H9 (cell line): ENCODE measurements around the gene MYCBPAP. TPM values are rescaled to one million over a fixed set of nuclear protein-coding genes. Genes with fewer than 3 reads are reported as not detected.

Experiments used
- DNase-seq: peaks from one replicate; pipeline ENCODE4 v3.0.0-alpha.2; 2017
- H2AFZ ChIP-seq: one replicate; pipeline ENCODE4 v1.6.1; 2013; ENCODE audit warnings: mild to moderate bottlenecking, low read length, control low read depth, moderate library complexity
- H2AK5ac ChIP-seq: 2 replicates; pipeline ENCODE4 v1.6.1; 2013; ENCODE audit warnings: low read length, control low read depth, mixed read lengths; ENCODE audit not compliant: insufficient read length
- H2BK120ac ChIP-seq: one replicate; pipeline ENCODE4 v1.6.1; 2013; ENCODE audit warnings: low read depth, mild to moderate bottlenecking, low read length, control low read depth, inconsistent platforms; ENCODE audit not compliant: poor library complexity, severe bottlenecking
- H2BK12ac ChIP-seq: 2 replicates; pipeline ENCODE4 v1.6.1; 2013; ENCODE audit warnings: low read length, control low read depth, mixed read lengths, low read depth; ENCODE audit not compliant: insufficient read length
- H2BK15ac ChIP-seq: 2 replicates; pipeline ENCODE4 v1.6.1; 2013; ENCODE audit warnings: low read depth, low read length, control low read depth
- H2BK20ac ChIP-seq: one replicate; pipeline ENCODE4 v1.6.1; 2013; ENCODE audit warnings: low read depth, mild to moderate bottlenecking, low read length, control low read depth, inconsistent platforms; ENCODE audit not compliant: poor library complexity, severe bottlenecking
- H2BK5ac ChIP-seq: 2 replicates; pipeline ENCODE4 v1.6.1; 2013; ENCODE audit warnings: low read length, control low read depth, mixed read lengths; ENCODE audit not compliant: insufficient read length
- H3K14ac ChIP-seq: 2 replicates; pipeline ENCODE4 v1.6.1; 2013; ENCODE audit warnings: low read length, control low read depth; ENCODE audit not compliant: insufficient read depth
- H3K18ac ChIP-seq: 2 replicates; pipeline ENCODE4 v1.6.1; 2013; ENCODE audit warnings: low read depth, mild to moderate bottlenecking, mixed read lengths, low read length, control low read depth; ENCODE audit not compliant: insufficient read length
- H3K23ac ChIP-seq: 2 replicates; pipeline ENCODE4 v1.6.1; 2013; ENCODE audit warnings: low read length, control low read depth, mixed read lengths, low read depth; ENCODE audit not compliant: insufficient read length
- H3K23me2 ChIP-seq: 2 replicates; pipeline ENCODE4 v1.6.1; 2013; ENCODE audit warnings: low read depth, mild to moderate bottlenecking, mixed read lengths, low read length, control low read depth; ENCODE audit not compliant: insufficient read length, poor library complexity, severe bottlenecking
- H3K27ac ChIP-seq: 2 replicates; pipeline ENCODE4 v1.5.1; 2013; ENCODE audit warnings: low read length, control low read depth, mixed read lengths, low read depth; ENCODE audit not compliant: insufficient read length
- H3K27me3 ChIP-seq: 2 replicates; pipeline ENCODE4 v1.6.1; 2013; ENCODE audit warnings: low read length, control low read depth, inconsistent platforms; ENCODE audit not compliant: insufficient read depth
- H3K4ac ChIP-seq: 2 replicates; pipeline ENCODE4 v1.6.1; 2013; ENCODE audit warnings: low read depth, mild to moderate bottlenecking, control low read depth, inconsistent platforms, low read length, moderate library complexity
- H3K4me1 ChIP-seq: 2 replicates; pipeline ENCODE4 v1.6.1; 2013; ENCODE audit warnings: low read length, control low read depth, inconsistent platforms; ENCODE audit not compliant: insufficient read depth
- H3K4me2 ChIP-seq: 2 replicates; pipeline ENCODE4 v1.6.1; 2013; ENCODE audit warnings: low read length, control low read depth, mixed read lengths; ENCODE audit not compliant: insufficient read length, insufficient read depth
- H3K56ac ChIP-seq: 2 replicates; pipeline ENCODE4 v1.6.1; 2013; ENCODE audit warnings: low read depth, mild to moderate bottlenecking, mixed read lengths, low read length, control low read depth; ENCODE audit not compliant: insufficient read length
- H3K79me1 ChIP-seq: 2 replicates; pipeline ENCODE4 v1.6.1; 2013; ENCODE audit warnings: low read depth, mild to moderate bottlenecking, moderate library complexity, low read length, control low read depth, inconsistent platforms; ENCODE audit not compliant: insufficient read depth, poor library complexity, severe bottlenecking
- H3K79me2 ChIP-seq: 2 replicates; pipeline ENCODE4 v1.6.1; 2013; ENCODE audit warnings: low read length, control low read depth, inconsistent platforms; ENCODE audit not compliant: insufficient read depth
- H3K9ac ChIP-seq: 2 replicates; pipeline ENCODE4 v1.6.1; 2013; ENCODE audit warnings: low read length, control low read depth, mixed read lengths; ENCODE audit not compliant: insufficient read length; ENCODE audit errors: extremely low read depth
- H3K9me3 ChIP-seq: one replicate; pipeline ENCODE4 v1.6.1; 2013; ENCODE audit warnings: low read depth, low read length, inconsistent platforms; ENCODE audit not compliant: control insufficient read depth
- H3T11ph ChIP-seq: one replicate; pipeline ENCODE4 v1.6.1; 2013; ENCODE audit warnings: mild to moderate bottlenecking, low read length, control low read depth, inconsistent platforms
- H4K20me1 ChIP-seq: one replicate; pipeline ENCODE4 v1.6.1; 2013; ENCODE audit not compliant: control insufficient read depth, insufficient read length, insufficient read depth
- H4K5ac ChIP-seq: 2 replicates; pipeline ENCODE4 v1.6.1; 2013; ENCODE audit warnings: low read depth, mild to moderate bottlenecking, mixed read lengths, low read length, control low read depth; ENCODE audit not compliant: insufficient read length
- H4K8ac ChIP-seq: replicated peaks from 2 replicates; pipeline ENCODE4 v1.6.1; 2013; ENCODE audit warnings: low read length, control low read depth, mixed read lengths, low read depth; ENCODE audit not compliant: insufficient read length
- H4K91ac ChIP-seq: 2 replicates; pipeline ENCODE4 v1.6.1; 2013; ENCODE audit warnings: low read depth, mild to moderate bottlenecking, moderate library complexity, mixed read lengths, low read length, control low read depth; ENCODE audit not compliant: insufficient read length
- H3K27ac Mint-ChIP-seq, 3 experiments: 2 replicates in 2 of 3; 3 replicates in 1 of 3; pipeline ENCODE4 v1.8.0; 2020 to 2021; ENCODE audit warnings: mixed read lengths in 3 of 3, mild to moderate bottlenecking in 1 of 3, moderate library complexity in 1 of 3
- H3K27me3 Mint-ChIP-seq: 2 replicates; pipeline ENCODE4 v1.8.0; 2021; ENCODE audit warnings: low read depth, mild to moderate bottlenecking, moderate library complexity, mixed read lengths
- H3K36me3 Mint-ChIP-seq, 3 experiments: 2 replicates in 2 of 3; 3 replicates in 1 of 3; pipeline ENCODE4 v1.8.0; 2020 to 2021; ENCODE audit warnings: low read depth in 3 of 3, mixed read lengths in 3 of 3; ENCODE audit not compliant: insufficient read depth in 1 of 3
- H3K4me1 Mint-ChIP-seq, 2 experiments: 2 replicates each; pipeline ENCODE4 v1.8.0; 2020; ENCODE audit warnings: mixed read lengths in 2 of 2
- H3K4me3 Mint-ChIP-seq, 2 experiments: 2 replicates in 1 of 2; 3 replicates in 1 of 2; pipeline ENCODE4 v1.8.0; 2020 to 2021; ENCODE audit warnings: mild to moderate bottlenecking in 2 of 2, mixed read lengths in 2 of 2, moderate library complexity in 1 of 2
- H3K9me3 Mint-ChIP-seq, 2 experiments: 2 replicates in 1 of 2; 3 replicates in 1 of 2; pipeline ENCODE4 v1.8.0; 2020; ENCODE audit warnings: mild to moderate bottlenecking in 2 of 2, mixed read lengths in 2 of 2, moderate library complexity in 1 of 2
- WGBS: extraction: QIAGEN DNeasy Blood & Tissue Kit; methylation state at CpG from one replicate; pipeline ENCODE4 v1.1.7; 2013; ENCODE audit warnings: missing lambda C conversion rate, low lambda C conversion rate, mixed read lengths; ENCODE audit not compliant: insufficient read length; ENCODE audit errors: extremely low coverage; 5-methylcytosine and 5-hydroxymethylcytosine counted together
- total RNA-seq: library from RNA; stranded (reverse); gene quantifications from 2 replicates; pipeline ENCODE4 v1.2.1, GENCODE V29; 2021
- TF ChIP-seq, protein P1 (sequence below): fragments of 200-600 bp; sonication (generic); conservative IDR thresholded peaks from 3 replicates; pipeline ENCODE4 v1.8.0; 2021; ENCODE audit warnings: antibody characterized with exemption, mild to moderate bottlenecking

MYCBPAP gene
- total RNA-seq, 1 experiment from 2014 or later = 1.7 TPM

DNA sequence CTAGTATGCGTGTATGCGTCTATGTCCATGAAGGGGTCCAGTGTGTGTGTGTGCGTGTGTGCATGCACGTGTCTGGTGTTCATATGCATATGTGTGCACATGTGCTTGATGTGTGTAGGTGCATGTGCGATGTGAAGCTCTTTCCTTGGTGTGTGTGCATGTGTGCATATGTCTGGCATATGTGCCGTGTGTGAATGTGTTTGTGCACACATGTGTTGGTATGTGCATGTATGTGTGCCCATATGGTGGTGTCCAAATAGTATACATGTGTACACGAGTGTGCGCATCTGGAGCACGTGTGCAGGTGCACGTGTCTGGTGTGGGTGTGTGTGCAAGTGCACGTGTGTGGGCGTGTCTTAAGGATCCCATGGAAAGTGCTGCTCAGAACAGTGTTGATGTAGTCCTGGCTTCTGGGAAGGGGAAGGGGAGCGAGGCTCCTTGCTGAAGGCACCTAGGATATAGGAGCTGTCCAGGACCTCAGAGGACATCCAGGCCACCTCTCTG, 69.3 kb downstream of the MYCBPAP start:
- Histone ChIP-seq H4K20me1 (peaks cover 2% of the 10 kb centered on the region), H3K18ac (no peak overlapping the region), H2BK120ac (no peak overlapping the region), H2BK5ac (no peak overlapping the region), H4K91ac (no peak overlapping the region), H3T11ph (no peak overlapping the region), H3K27ac (no peak overlapping the region), H3K4me2 (no peak overlapping the region), H3K9me3 (no peaks in the 10 kb centered on the region), H3K4me1 (no peaks in the 10 kb centered on the region; the same call in 1 of the 2 replicates), H3K14ac (no peak overlapping the region), H3K27me3 (no peaks in the 10 kb centered on the region; the same call in 1 of the 2 replicates), H3K23me2 (no peaks in the 10 kb centered on the region), H2AK5ac (no peak overlapping the region), H2BK20ac (no peak overlapping the region), H2BK12ac (no peak overlapping the region), H2AFZ (no peak overlapping the region), H3K56ac (no peak overlapping the region), H4K5ac (no peak overlapping the region), H2BK15ac (no peak overlapping the region), H4K8ac (peak overlapping the region; percentile 69), H3K4ac (no peak overlapping the region), H3K23ac (no peak overlapping the region), H3K79me1 (no peaks in the 10 kb centered on the region), H3K9ac (no peak overlapping the region), H3K79me2 (no peaks in the 10 kb centered on the region)
- no CpG with 5 or more reads among the region's 13 CpGs for WGBS
- no peaks in the 10 kb centered on the region for H3K9me3 Mint-ChIP-seq
- TF ChIP-seq, protein P1, sequence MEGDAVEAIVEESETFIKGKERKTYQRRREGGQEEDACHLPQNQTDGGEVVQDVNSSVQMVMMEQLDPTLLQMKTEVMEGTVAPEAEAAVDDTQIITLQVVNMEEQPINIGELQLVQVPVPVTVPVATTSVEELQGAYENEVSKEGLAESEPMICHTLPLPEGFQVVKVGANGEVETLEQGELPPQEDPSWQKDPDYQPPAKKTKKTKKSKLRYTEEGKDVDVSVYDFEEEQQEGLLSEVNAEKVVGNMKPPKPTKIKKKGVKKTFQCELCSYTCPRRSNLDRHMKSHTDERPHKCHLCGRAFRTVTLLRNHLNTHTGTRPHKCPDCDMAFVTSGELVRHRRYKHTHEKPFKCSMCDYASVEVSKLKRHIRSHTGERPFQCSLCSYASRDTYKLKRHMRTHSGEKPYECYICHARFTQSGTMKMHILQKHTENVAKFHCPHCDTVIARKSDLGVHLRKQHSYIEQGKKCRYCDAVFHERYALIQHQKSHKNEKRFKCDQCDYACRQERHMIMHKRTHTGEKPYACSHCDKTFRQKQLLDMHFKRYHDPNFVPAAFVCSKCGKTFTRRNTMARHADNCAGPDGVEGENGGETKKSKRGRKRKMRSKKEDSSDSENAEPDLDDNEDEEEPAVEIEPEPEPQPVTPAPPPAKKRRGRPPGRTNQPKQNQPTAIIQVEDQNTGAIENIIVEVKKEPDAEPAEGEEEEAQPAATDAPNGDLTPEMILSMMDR = no peak
- no peak overlapping the region for H3K27ac Mint-ChIP-seq
- no peak for DNase-seq
- H3K36me3 Mint-ChIP-seq = peaks cover 0 to 5% (median 4%) of the 10 kb centered on the region in 3 experiments; a peak in 4 of 7 replicates
- H3K27me3 Mint-ChIP-seq = peaks cover 13% of the 10 kb centered on the region
- H3K4me3 Mint-ChIP-seq = no peak overlapping the region
- peaks cover 10 to 21% of the 10 kb centered on the region in 2 experiments for H3K4me1 Mint-ChIP-seq
